GM12873 (cell line): ENCODE data around the gene RPL37.

Experiments
- CTCF ChIP-seq: IDR thresholded peaks from 2 replicates; pipeline ENCODE4 v1.5.1; 2012; ENCODE audit warnings: low read depth, mild to moderate bottlenecking, moderate library complexity, low read length, control low read depth; ENCODE audit not compliant: insufficient read depth; ENCODE audit errors: missing control alignments

Gene RPL37

GRCh38 chr5:40780858-40781257, 54.2 kb downstream of the RPL37 start:
- TF ChIP-seq CTCF = no peak

- no peak for TF ChIP-seq CTCF
Measured at GRCh38 chr5:40780199-40780598, 54.8 kb downstream of the RPL37 start.

- TF ChIP-seq CTCF = no peak
Measured at GRCh38 chr5:40779561-40779960, 55.5 kb downstream of the RPL37 start.

GRCh38 chr5:40778133-40778532, 56.9 kb downstream of the RPL37 start:
- no peak for TF ChIP-seq CTCF

- TF ChIP-seq CTCF = no peak
Measured at GRCh38 chr5:40776658-40776977, 58.4 kb downstream of the RPL37 start.

- TF ChIP-seq CTCF = no peak
Measured at GRCh38 chr5:40775846-40776657, 59.0 kb downstream of the RPL37 start.
